ENCODE measurements around the gene CHTOP.

The CHTOP gene

DNA sequence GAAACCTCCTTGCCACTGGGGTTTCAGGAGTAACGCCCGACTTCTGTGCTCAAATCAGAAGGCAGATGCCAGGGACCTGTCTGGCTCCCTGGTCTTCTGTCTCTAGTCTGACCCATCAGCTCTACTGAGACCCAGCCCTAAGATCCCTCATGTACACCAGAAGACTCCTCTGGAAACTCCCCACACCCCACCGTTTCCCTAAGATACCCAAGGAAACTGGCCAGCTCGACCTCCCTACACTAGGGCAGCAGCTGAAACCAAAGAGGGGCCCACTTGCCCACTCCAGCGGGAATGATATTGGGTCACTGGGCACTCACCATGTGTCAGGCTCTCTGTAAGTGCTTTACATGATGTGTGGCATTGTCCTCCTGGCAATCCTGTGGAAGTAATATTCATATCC is 20.5 kb upstream of the CHTOP start:
- no peak for DNase-seq

DNA sequence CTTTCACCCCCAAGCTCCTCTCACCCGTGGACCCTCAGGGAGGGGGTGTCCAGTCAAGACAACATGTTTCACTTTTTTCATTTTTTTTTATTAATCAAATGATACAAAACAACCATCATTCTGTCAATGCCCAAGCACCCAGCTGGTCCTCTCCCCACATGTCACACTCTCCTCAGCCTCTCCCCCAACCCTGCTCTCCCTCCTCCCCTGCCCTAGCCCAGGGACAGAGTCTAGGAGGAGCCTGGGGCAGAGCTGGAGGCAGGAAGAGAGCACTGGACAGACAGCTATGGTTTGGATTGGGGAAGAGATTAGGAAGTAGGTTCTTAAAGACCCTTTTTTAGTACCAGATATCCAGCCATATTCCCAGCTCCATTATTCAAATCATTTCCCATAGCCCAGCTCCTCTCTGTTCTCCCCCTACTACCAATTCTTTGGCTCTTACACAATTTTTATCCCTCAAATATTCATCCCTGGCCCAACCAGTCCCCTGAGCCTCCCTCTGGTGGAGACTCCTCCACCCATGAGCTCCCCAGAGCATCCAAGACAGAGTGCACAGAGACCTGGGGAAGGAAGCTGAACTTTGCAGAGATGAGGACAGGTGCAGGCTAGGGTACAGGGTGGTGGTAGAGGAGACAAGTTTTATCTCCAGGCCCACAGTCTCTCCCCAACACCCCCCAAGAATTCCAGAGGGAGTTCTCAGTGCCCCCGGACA is 19.5 kb upstream of the CHTOP start:
- DNase-seq: no peak

DNA sequence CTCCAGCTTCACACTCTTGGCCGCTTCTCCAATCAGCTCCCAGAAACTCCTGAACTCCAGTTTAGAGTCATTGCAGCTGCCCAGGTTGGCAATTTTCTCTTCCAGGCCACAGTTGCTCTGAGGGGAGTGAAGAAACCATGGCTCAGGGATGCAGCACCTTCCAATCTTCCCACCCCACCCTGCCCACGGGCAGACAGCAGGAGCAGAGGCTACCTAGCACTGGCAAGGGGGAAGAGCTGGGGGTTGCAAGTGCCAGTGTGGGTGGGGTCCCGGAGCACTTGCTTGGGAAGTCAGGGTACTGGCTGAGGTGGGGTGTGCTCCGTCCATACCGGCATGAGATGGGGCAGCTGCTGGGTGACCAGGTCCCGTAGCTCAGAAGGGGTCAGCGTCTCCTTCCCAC is 19.0 kb upstream of the CHTOP start:
- DNase-seq: no peak

DNA sequence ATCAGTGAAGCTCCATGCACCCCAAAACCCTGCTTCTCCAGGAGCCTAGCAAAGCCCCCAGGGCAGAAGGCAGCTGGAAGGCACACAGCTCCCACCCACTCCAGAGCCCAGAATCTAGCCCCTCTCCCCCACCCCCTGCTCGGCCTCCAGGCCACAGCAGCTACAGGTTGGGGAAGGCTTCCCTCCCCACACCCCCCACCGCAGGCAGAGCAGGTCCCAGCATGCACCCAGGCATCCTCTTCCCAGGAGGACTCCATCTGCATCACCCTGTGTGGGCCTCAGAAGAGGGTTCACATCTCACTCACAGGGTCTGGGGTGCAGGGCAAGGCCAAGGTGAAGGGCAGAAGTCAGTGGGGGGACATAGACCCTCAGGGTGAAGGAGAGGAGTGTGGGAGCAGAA is 18.5 kb upstream of the CHTOP start:
- no peak for DNase-seq

DNA sequence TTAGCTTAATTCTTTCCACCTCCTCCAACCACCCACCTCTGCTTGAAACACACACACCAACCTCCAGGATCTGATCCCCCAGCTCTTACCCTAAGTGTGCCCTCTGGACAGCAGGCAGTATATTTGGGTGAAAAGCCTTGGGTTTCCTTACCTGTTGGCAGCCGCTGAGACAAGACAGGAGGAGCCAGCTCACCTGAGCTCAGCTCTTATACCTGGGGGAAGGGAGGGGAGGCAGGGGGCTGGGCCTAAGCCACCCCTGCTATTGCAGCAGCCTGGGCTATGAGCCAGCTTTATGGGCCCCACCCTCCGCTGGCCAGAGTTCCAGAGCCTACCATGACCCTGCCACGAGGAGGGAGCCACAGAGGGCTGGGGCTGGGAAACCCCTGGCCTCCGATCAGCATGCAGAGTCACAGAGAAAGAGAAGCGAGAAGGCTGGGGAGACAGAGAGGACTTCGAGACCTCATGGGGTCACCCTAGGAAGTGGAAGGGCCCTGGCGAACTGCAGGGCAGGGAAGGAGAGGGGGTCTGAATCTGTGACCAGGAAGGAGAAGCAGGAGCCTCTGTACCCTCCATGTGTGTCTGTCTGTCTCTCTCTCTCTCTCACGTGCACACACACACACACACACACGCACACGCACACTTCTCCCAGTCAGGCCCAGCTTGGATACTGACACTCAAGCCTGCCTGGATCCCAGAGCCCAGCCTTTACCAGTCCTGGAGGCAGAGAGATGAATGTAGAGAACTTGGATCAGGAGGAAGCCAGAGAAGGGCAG is 17.5 kb upstream of the CHTOP start, which contains the start of gene S100A14:
Gene S100A14, minus strand, starts transcription at position 182 of the 773 bp plus-strand sequence. CDS start 467 bp downstream, outside the sequence.
- DNase-seq: peak in 1 of 2 donors; percentile 20

DNA sequence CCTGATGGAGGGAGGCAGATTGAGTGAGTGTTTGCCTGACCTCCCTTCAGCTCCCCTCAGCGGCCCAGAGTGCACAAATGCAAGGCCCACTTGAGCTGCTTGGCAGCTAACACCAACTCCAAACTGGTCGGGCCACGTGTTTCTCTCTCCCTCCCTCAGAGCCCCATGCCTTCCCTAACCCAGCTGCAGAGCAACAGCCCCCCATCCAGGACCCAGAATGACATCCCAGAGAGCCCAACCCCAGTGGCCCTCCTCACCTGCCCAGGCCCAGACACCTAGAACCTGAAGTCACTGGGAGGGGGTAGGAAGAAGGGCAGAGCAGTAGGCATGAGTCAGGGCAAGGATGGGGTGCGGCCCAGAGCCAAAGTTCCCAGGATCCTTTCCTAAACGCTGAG is 17.0 kb upstream of the CHTOP start:
- no peak for DNase-seq

DNA sequence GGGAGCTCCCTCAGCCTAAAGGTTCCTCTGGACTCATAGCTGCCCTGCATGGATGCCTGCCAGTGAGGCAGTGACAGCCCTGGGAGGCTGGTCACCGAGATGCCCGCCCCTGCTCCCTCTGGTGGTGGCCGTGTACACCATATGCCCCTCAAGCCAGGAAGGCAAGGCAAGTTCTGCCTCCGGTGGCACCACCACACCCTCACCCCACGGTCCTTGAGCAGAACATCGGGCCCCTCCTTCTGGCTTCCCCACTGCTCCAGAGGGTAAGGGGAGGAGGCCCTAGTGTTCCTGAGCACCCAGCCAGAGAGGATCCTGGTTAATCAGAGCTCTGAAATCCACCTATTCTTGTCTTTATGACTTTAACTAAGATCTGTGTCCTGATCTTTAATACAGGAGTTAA is 16.2 kb upstream of the CHTOP start:
- peak; percentile 48 to 74 for DNase-seq

DNA sequence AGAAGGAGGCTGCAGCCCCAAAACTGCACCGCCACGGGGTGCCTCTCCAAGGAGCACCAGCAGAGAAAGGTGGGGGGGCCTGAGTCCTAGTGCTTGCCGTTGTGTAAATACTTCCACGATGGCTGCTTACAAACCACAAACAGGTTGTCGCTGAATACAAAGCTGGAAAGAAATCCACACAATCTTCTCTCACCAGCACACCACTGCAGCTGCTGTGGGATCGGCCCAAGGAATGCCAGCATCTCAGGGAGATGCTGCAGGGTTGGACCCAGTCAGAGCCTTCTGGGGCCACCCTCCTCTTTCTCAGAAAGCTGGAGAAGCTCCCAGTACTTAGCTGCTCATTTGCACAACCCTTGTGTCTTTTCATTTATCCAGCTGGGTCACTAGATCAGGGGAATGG is 14.7 kb upstream of the CHTOP start:
- no peak for DNase-seq

DNA sequence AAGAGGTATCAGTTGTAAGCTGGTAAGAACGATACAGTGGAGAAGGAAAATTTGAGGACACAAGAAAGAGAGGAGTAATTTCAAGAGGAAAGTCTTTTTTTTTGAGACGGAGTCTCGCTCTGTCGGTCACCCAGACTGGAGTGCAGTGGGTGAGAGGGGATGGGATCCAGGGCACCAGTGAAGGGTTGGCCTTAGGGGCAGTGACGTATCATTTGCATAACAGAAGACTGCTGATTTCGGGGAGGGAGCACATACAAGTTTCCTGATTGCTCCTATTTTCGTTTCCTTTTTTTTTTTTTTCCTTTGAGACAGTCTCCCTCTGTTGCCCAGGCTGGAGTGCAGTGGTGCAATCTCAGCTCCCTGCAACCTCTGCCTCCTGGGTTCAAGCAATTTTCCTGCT is 10.8 kb upstream of the CHTOP start:
- DNase-seq: peak; percentile 71 to 79

DNA sequence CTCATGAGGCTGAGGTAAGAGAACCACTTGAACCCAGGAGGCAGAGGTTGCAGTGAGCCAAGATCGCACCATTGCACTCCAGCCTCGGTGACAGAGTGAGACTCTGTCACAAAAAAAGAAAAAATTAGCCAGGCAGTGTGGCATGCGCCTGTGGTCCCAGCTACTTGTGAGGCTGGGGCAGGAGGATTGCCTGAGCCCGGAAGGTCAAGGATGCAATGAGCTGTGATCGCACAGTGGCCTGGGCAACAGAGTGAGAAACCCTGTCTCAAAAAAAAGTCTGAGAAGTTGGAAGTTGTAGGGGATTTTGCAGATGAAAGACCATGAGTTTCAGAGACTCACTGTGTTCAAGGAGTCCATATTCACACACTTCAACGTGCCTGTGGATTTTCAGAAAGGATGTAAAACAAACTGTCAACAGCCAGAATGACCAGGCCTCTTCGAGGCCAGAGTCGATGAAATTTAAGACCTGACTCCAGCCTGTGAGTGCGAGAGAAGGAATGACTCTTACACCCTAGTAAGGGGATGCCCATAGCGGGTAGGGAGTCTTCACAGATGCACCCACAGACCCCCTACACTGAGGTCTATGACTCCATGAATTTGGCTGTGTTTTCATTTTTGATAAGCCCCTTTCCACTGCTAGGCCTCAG is 8.8 kb upstream of the CHTOP start:
- DNase-seq: no peak

DNA sequence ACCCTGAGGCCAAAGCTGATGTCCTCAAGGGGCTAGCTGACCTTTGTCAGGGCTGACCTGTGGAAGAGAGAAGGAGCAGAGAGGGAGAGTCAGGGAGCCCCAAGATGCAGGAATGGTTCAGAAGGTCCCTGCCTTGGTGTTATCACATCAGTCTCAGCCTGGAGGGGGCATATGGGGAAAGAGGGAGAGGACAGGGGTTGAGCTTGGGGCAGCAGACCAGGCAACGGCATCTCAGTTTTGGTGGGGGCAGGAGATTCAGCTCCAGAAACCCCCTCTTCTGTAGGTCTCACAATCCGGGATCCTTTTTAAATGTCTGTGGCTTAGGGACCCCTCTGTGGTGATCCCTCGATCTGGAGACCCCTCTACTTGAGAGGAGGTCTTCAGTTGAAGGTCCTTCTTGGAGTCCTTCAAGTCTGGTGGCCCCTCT is 7.4 kb upstream of the CHTOP start:
- no peak for DNase-seq

DNA sequence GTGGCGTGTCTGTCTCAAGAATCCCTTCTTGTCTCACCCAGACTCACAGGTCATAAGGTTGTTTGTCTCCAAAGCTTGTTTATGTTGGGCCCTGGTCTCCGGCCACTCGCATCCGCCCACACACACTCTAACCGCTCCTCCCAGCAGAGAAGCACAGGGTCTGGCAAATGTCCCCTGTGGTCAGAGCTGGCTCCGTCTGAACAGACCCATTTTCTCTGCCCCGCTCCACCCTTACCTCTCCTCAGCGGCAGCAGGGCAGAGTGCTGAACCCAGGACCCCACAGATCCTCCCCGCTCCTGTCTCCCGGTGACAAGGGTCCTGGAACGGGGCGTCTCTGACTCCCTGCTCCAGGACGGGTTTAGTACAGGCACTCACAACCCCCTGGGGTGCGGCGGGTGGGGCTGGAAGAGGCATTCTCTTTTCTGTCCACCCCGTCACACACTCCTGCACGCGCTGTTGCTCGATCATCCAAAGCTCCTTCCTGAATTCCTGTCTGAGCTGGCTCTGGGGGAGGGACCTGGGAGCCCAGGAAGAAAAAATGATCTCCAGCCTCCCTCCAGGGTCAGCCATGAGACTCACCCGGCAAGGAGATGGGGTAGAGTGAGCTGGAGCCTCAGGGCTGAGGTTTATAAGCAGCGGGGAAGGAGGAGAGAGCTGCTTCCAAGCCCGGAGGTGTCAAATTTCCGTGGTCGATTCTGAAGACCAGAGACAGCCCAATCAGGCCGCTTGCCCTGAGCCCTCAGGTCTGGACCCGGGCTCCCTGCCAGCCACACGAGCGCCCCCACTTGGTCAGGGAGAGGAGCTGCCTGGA is 6.8 kb upstream of the CHTOP start, which contains the start of gene S100A13:
Gene S100A13, minus strand, starts transcription at position 602 of the 811 bp plus-strand sequence. CDS start 1,033 bp downstream, outside the sequence.
- DNase-seq: no peak

DNA sequence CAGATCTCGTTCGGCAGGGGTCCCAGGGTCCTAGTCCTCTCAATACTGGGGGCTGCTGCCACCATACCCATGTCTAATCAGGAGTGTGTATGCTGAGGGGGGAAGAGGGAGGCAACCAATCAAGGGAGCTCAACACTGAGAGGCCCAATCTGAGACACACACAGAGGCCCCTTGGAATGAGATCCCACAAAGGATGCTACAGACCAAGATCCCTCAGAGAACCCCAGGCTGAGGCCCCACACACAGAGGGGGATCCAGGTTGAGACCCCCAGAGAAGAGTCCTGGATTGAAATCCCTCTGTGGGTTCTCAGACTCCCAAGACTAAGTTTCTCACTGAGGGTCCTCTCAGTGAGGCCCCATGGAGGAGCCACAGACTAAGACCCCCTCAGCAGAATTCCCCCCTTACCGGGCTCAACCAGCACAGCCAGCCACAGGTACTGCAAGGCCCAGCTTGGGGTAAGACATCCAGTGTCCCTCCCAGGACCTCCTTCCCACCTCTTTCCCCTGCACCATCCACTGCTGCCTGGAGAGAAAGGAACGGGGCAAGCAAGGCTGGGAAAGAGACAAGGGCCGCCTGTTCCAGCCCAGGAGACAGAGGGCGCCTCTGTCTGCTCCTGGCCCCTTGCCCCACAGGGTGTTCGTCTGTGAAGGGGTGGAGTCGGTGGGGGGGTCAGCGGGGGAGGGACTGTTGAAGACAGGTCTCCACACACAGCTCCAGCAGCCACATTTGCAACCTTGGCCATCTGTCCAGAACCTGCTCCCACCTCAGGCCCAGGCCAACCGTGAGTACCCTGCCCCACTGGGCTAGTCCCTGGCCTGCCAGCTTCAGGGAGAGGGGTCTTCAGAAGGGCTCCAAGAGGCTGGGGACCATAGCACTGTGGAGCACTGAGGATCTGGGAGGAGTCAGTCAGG is 5.9 kb upstream of the CHTOP start, which contains the start of gene S100A1:
Gene S100A1, plus strand, starts transcription at position 720 of the 912 bp plus-strand sequence. CDS start 2,088 bp downstream, outside the sequence.
- DNase-seq: no peak

DNA sequence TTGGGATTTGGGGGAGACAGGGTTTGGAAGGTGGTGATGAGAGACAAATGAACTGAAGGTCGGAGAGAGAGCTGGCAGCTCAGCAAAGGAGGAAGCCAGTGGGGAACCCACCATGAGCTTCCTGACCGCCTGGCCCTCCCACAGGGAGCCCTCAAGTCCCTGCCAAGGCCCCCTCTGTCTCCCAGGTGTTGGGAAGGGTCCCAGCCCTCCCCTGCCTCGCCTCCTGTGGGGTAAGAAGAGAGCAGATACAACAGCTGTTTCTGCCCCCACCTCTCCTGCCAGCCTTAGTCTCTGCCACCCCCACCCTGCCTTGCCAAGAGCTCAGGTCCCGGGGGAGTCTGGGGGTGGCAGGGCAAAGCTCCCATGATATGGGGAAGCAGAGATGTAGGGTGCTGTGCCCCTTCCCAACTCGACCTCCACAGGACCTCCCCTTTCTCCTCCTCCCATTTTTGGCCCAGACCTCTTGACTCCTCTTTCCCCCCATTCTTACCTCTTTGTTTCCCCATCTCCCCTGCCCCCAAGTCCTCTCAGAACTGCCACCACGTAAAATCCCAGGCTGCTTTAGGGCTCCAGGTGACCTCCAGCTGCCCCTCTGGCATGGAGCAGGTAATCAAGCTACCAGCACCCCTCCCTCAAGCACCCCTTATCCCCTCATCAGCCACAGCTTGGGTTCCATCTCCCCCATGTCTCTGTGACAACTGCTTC is 5.1 kb upstream of the CHTOP start:
- no peak for DNase-seq

DNA sequence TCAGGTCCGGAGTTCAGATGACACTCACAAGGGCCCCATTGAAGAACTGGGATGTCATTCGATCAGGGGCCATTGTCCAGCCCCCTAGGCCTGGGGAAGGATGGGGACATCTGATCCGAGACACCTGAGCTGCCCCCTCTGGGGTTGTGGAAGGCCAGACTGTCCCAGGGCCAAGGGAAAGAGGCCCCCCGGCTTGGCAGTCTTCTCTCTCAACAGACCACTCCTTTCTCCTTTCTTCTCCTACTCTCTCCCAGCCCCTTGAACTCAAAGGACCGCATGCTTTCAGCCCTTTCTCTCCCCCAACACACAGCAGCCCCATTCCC is 4.6 kb upstream of the CHTOP start:
- no peak for DNase-seq

DNA sequence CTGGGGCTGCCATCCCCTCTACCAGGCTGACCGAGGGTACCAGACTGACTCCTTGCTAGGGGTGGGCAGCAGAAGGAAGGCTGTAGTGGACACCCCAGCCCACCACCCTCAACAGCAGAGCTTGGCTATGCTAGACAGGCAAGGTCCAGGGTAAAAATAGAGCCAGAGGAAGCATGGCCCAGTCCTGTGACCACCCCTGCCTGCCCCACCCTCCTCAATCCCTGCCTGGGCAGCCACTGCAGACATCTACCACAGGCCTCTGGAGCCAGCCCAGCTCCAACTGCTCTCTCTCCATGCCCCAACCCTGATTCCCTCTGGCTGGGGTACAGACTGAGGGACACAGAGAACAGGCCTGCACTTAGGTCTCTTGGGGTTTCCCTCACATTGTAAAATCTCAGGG is 3.9 kb upstream of the CHTOP start:
- DNase-seq: no peak

DNA sequence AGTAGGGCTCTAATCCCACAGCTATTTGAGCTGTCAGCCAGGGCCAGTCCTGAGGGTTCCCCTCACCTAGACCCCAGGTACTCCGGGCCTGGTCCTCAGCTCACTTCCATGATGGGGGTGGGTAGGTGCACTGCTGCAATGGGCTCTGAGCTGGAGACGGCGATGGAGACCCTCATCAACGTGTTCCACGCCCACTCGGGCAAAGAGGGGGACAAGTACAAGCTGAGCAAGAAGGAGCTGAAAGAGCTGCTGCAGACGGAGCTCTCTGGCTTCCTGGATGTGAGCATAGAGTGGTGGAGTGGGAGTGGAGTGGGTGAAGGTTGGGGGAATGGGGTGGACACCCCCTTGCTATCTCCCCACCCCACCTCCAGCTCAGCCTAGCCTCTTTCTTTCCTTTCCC is 3.5 kb upstream of the CHTOP start:
- no peak for DNase-seq

DNA sequence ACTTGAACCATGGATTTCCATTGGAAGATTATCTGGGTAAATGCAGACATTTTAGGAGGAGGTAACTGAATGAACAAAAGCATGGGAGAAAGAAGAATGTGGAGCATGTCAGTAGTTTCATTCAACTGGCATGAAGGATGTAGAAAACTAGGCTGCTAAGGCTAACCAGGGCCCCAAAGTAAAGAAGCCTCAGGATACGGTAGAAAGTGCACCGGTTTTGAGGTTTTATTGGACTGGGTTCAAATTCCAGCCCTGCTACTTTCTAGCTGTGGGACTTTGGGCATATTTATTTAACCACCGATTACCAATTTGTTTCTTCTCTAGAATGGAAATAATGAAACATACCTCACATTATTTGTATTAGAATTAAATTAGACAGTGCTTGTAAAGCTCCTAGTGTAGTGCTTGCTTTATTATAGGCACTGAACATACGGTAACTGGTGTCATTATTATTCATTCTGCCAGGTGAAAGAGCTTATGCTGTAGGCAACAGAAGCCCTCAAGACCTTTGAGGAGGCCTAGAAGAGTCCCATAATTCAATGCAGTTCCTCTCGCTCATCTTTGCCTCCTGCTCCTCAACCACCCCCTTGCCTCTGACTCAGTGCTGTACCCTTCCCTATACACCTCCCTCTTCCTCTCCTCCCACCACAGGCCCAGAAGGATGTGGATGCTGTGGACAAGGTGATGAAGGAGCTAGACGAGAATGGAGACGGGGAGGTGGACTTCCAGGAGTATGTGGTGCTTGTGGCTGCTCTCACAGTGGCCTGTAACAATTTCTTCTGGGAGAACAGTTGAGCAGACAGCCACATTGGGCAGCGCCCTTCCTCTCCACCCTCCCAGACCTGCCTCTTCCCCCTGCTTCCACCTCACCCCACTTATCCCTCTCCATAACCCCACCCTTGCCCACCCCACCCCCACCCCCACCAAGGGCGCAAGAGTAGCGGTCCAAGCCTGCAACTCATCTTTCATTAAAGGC is 2.5 kb upstream of the CHTOP start:
- DNase-seq: no peak

DNA sequence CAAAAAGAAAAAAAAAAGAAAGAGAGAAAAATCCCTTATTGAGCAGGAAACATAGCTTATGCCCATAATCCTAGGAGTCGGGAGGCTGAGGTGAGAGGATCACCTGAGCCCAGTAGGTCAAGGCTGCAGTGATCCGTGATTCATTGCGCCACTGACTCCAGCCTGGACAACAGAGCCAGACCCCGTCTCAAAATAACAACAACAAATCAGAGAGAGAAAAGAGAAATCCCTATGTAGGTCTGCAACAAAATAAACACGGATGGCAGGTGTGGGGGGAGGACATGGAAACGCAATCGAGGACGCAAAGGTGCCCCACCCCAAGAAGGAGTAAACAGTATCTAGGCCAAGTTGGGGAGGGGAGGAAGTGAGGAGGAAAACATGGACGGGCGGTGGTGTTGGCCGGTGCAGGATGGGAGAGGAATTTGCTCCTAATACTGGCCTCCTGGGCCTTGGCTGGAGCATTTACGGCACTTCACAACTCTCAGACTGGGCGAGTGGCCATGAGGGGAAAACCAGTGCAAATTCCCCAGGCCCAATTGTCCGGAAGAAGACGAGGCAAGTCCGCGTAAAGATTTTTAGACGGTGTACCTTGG is 609 bp upstream of the CHTOP start:
- DNase-seq: no peak
